ENCODE results near the gene WDR37. TPM values are rescaled to one million over a fixed set of nuclear protein-coding genes. Genes with fewer than 3 reads are reported as not detected.
"Not testable (repeated sequence)": the region's sequence is repeated elsewhere in the genome, so short reads cannot be mapped to it uniquely, and the experiment has no call there.

Gene WDR37
- polyA plus RNA-seq, 2 donors, result 4.3 to 5.0 TPM

GRCh38 chr10:1118318-1118717 lies 62.1 kb downstream of the WDR37 start:
- H3K27ac ChIP-seq (ENCODE audit: low read depth in 2 of 2, low read length in 1 of 2); H3K4me3 ChIP-seq (ENCODE audit: low read depth in 1 of 2, low read length in 2 of 2); H3K9me3 ChIP-seq (ENCODE audit: control insufficient read depth in 2 of 2, insufficient read depth in 1 of 2, low read depth in 1 of 2, low read length in 1 of 2); H3K27me3 ChIP-seq (ENCODE audit: control insufficient read depth in 1 of 2, insufficient read depth in 2 of 2, low read length in 2 of 2); H3K4me1 ChIP-seq (ENCODE audit: control insufficient read depth in 2 of 2, insufficient read depth in 2 of 2, low read length in 1 of 2): not testable (repeated sequence)
- WGBS, 2 donors, result 82 to 88% methylated on average over 6 of the region's 6 CpGs
- H3K36me3 ChIP-seq (ENCODE audit: control insufficient read depth in 2 of 2, insufficient read depth in 2 of 2, low read length in 1 of 2), result peaks cover 31 to 34% of the 10 kb centered on the region in 2 donors

- peaks cover 28 to 39% of the 10 kb centered on the region in 2 donors for H3K36me3 ChIP-seq (ENCODE audit: control insufficient read depth in 2 of 2, insufficient read depth in 2 of 2, low read length in 1 of 2)
- no peaks in the 10 kb centered on the region for H3K4me1 ChIP-seq (ENCODE audit: control insufficient read depth in 2 of 2, insufficient read depth in 2 of 2, low read length in 1 of 2)
- 75 to 89% methylated on average over 8 of the region's 8 CpGs for WGBS, 2 donors
These were observed 62.8 kb downstream of the WDR37 start for GRCh38 chr10:1119027-1119426.

GRCh38 chr10:1119501-1119900 lies 63.3 kb downstream of the WDR37 start:
- Histone ChIP-seq H3K9me3 (ENCODE audit: control insufficient read depth in 2 of 2, insufficient read depth in 1 of 2, low read depth in 1 of 2, low read length in 1 of 2) (no peaks in the 10 kb centered on the region), H3K4me1 (ENCODE audit: control insufficient read depth in 2 of 2, insufficient read depth in 2 of 2, low read length in 1 of 2) (no peaks in the 10 kb centered on the region), H3K27ac (ENCODE audit: low read depth in 2 of 2, low read length in 1 of 2) (no peak overlapping the region), H3K27me3 (ENCODE audit: control insufficient read depth in 1 of 2, insufficient read depth in 2 of 2, low read length in 2 of 2) (no peaks in the 10 kb centered on the region), H3K36me3 (ENCODE audit: control insufficient read depth in 2 of 2, insufficient read depth in 2 of 2, low read length in 1 of 2) (peaks cover 28 to 40% of the 10 kb centered on the region in 2 donors), H3K4me3 (ENCODE audit: low read depth in 1 of 2, low read length in 2 of 2) (no peak overlapping the region)
- 94 to 96% methylated on average over 6 of the region's 6 CpGs for WGBS, 2 donors

More at GRCh38 chr10:1119027-1119426, 62.8 kb downstream of the WDR37 start:
- Histone ChIP-seq H3K27ac (ENCODE audit: low read depth in 2 of 2, low read length in 1 of 2) (no peak overlapping the region), H3K4me3 (ENCODE audit: low read depth in 1 of 2, low read length in 2 of 2) (no peak overlapping the region), H3K9me3 (ENCODE audit: control insufficient read depth in 2 of 2, insufficient read depth in 1 of 2, low read depth in 1 of 2, low read length in 1 of 2) (no peaks in the 10 kb centered on the region), H3K27me3 (ENCODE audit: control insufficient read depth in 1 of 2, insufficient read depth in 2 of 2, low read length in 2 of 2) (no peaks in the 10 kb centered on the region)

- 77 to 81% methylated on average over 12 of the region's 12 CpGs for WGBS, 2 donors
- Histone ChIP-seq H3K36me3 (ENCODE audit: control insufficient read depth in 2 of 2, insufficient read depth in 2 of 2, low read length in 1 of 2) (peaks cover 25 to 44% of the 10 kb centered on the region in 2 donors), H3K9me3 (ENCODE audit: control insufficient read depth in 2 of 2, insufficient read depth in 1 of 2, low read depth in 1 of 2, low read length in 1 of 2) (no peaks in the 10 kb centered on the region), H3K27me3 (ENCODE audit: control insufficient read depth in 1 of 2, insufficient read depth in 2 of 2, low read length in 2 of 2) (no peaks in the 10 kb centered on the region), H3K4me1 (ENCODE audit: control insufficient read depth in 2 of 2, insufficient read depth in 2 of 2, low read length in 1 of 2) (no peaks in the 10 kb centered on the region), H3K27ac (ENCODE audit: low read depth in 2 of 2, low read length in 1 of 2) (no peak overlapping the region), H3K4me3 (ENCODE audit: low read depth in 1 of 2, low read length in 2 of 2) (no peak overlapping the region)
These were observed 64.1 kb downstream of the WDR37 start for GRCh38 chr10:1120306-1120705.

GRCh38 chr10:1120801-1121211 lies 64.6 kb downstream of the WDR37 start:
- no peak overlapping the region for H3K27ac ChIP-seq (ENCODE audit: low read depth in 2 of 2, low read length in 1 of 2)
- H3K9me3 ChIP-seq (ENCODE audit: control insufficient read depth in 2 of 2, insufficient read depth in 1 of 2, low read depth in 1 of 2, low read length in 1 of 2), result no peaks in the 10 kb centered on the region
- H3K36me3 ChIP-seq (ENCODE audit: control insufficient read depth in 2 of 2, insufficient read depth in 2 of 2, low read length in 1 of 2), result peaks cover 25 to 43% of the 10 kb centered on the region in 2 donors
- H3K27me3 ChIP-seq (ENCODE audit: control insufficient read depth in 1 of 2, insufficient read depth in 2 of 2, low read length in 2 of 2), result no peaks in the 10 kb centered on the region
- 67 to 81% methylated on average over 22 of the region's 22 CpGs for WGBS, 2 donors
- no peak overlapping the region for H3K4me3 ChIP-seq (ENCODE audit: low read depth in 1 of 2, low read length in 2 of 2)
- H3K4me1 ChIP-seq (ENCODE audit: control insufficient read depth in 2 of 2, insufficient read depth in 2 of 2, low read length in 1 of 2), result no peaks in the 10 kb centered on the region

- H3K27me3 ChIP-seq (ENCODE audit: control insufficient read depth in 1 of 2, insufficient read depth in 2 of 2, low read length in 2 of 2), result no peaks in the 10 kb centered on the region
- H3K27ac ChIP-seq (ENCODE audit: low read depth in 2 of 2, low read length in 1 of 2), result no peak overlapping the region
- 86 to 93% methylated on average over 23 of the region's 23 CpGs for WGBS, 2 donors
- no peaks in the 10 kb centered on the region for H3K4me1 ChIP-seq (ENCODE audit: control insufficient read depth in 2 of 2, insufficient read depth in 2 of 2, low read length in 1 of 2)
- H3K4me3 ChIP-seq (ENCODE audit: low read depth in 1 of 2, low read length in 2 of 2), result no peak overlapping the region
- no peaks in the 10 kb centered on the region for H3K9me3 ChIP-seq (ENCODE audit: control insufficient read depth in 2 of 2, insufficient read depth in 1 of 2, low read depth in 1 of 2, low read length in 1 of 2)
- H3K36me3 ChIP-seq (ENCODE audit: control insufficient read depth in 2 of 2, insufficient read depth in 2 of 2, low read length in 1 of 2), result peaks cover 24 to 42% of the 10 kb centered on the region in 2 donors
These were observed 65.2 kb downstream of the WDR37 start for GRCh38 chr10:1121271-1121970.

GRCh38 chr10:1122349-1122748 lies 66.2 kb downstream of the WDR37 start:
- 61 to 64% methylated on average over 6 of the region's 6 CpGs for WGBS, 2 donors
- Histone ChIP-seq H3K9me3 (ENCODE audit: control insufficient read depth in 2 of 2, insufficient read depth in 1 of 2, low read depth in 1 of 2, low read length in 1 of 2) (no peaks in the 10 kb centered on the region), H3K27ac (ENCODE audit: low read depth in 2 of 2, low read length in 1 of 2) (no peak overlapping the region), H3K27me3 (ENCODE audit: control insufficient read depth in 1 of 2, insufficient read depth in 2 of 2, low read length in 2 of 2) (no peaks in the 10 kb centered on the region), H3K4me3 (ENCODE audit: low read depth in 1 of 2, low read length in 2 of 2) (no peak overlapping the region), H3K36me3 (ENCODE audit: control insufficient read depth in 2 of 2, insufficient read depth in 2 of 2, low read length in 1 of 2) (peaks cover 20 to 40% of the 10 kb centered on the region in 2 donors), H3K4me1 (ENCODE audit: control insufficient read depth in 2 of 2, insufficient read depth in 2 of 2, low read length in 1 of 2) (no peaks in the 10 kb centered on the region)

GRCh38 chr10:1123198-1123597 lies 67.0 kb downstream of the WDR37 start:
- Histone ChIP-seq H3K27me3 (ENCODE audit: control insufficient read depth in 1 of 2, insufficient read depth in 2 of 2, low read length in 2 of 2) (no peaks in the 10 kb centered on the region), H3K27ac (ENCODE audit: low read depth in 2 of 2, low read length in 1 of 2) (no peak overlapping the region), H3K9me3 (ENCODE audit: control insufficient read depth in 2 of 2, insufficient read depth in 1 of 2, low read depth in 1 of 2, low read length in 1 of 2) (no peaks in the 10 kb centered on the region), H3K4me1 (ENCODE audit: control insufficient read depth in 2 of 2, insufficient read depth in 2 of 2, low read length in 1 of 2) (no peaks in the 10 kb centered on the region), H3K36me3 (ENCODE audit: control insufficient read depth in 2 of 2, insufficient read depth in 2 of 2, low read length in 1 of 2) (peaks cover 20 to 36% of the 10 kb centered on the region in 2 donors), H3K4me3 (ENCODE audit: low read depth in 1 of 2, low read length in 2 of 2) (no peak overlapping the region)
- 85 to 90% methylated on average over 5 of the region's 5 CpGs for WGBS, 2 donors

- WGBS, 2 donors, result 95% methylated on average over 12 of the region's 12 CpGs
- no peak overlapping the region for H3K4me3 ChIP-seq (ENCODE audit: low read depth in 1 of 2, low read length in 2 of 2)
- H3K9me3 ChIP-seq (ENCODE audit: control insufficient read depth in 2 of 2, insufficient read depth in 1 of 2, low read depth in 1 of 2, low read length in 1 of 2), result no peaks in the 10 kb centered on the region
- H3K4me1 ChIP-seq (ENCODE audit: control insufficient read depth in 2 of 2, insufficient read depth in 2 of 2, low read length in 1 of 2), result no peaks in the 10 kb centered on the region
- H3K27me3 ChIP-seq (ENCODE audit: control insufficient read depth in 1 of 2, insufficient read depth in 2 of 2, low read length in 2 of 2), result no peaks in the 10 kb centered on the region
- H3K27ac ChIP-seq (ENCODE audit: low read depth in 2 of 2, low read length in 1 of 2), result no peak overlapping the region
- peaks cover 17 to 36% of the 10 kb centered on the region in 2 donors for H3K36me3 ChIP-seq (ENCODE audit: control insufficient read depth in 2 of 2, insufficient read depth in 2 of 2, low read length in 1 of 2)
These were observed 67.8 kb downstream of the WDR37 start for GRCh38 chr10:1123972-1124371.

GRCh38 chr10:1124796-1125195 lies 68.6 kb downstream of the WDR37 start:
- peaks cover 21 to 43% of the 10 kb centered on the region in 2 donors for H3K36me3 ChIP-seq (ENCODE audit: control insufficient read depth in 2 of 2, insufficient read depth in 2 of 2, low read length in 1 of 2)
- no peak overlapping the region for H3K4me3 ChIP-seq (ENCODE audit: low read depth in 1 of 2, low read length in 2 of 2)
- no peaks in the 10 kb centered on the region for H3K4me1 ChIP-seq (ENCODE audit: control insufficient read depth in 2 of 2, insufficient read depth in 2 of 2, low read length in 1 of 2)
- H3K9me3 ChIP-seq (ENCODE audit: control insufficient read depth in 2 of 2, insufficient read depth in 1 of 2, low read depth in 1 of 2, low read length in 1 of 2), result no peaks in the 10 kb centered on the region
- no peaks in the 10 kb centered on the region for H3K27me3 ChIP-seq (ENCODE audit: control insufficient read depth in 1 of 2, insufficient read depth in 2 of 2, low read length in 2 of 2)
- no peak overlapping the region for H3K27ac ChIP-seq (ENCODE audit: low read depth in 2 of 2, low read length in 1 of 2)
- 96 to 98% methylated on average over 11 of the region's 11 CpGs for WGBS, 2 donors

Measured in esophagus (tissue), 2 donors.